GM06990 (cell line): Measurements from ENCODE around the gene HCFC1.

Source experiments
- DNase-seq: peaks from one replicate; pipeline ENCODE4 v3.0.0-alpha.2; 2011; ENCODE audit not compliant: insufficient read length; ENCODE audit errors: extremely low read depth
- H3K27me3 ChIP-seq: replicated peaks from 2 replicates; pipeline ENCODE4 v1.6.0; 2011; ENCODE audit warnings: low read length; ENCODE audit not compliant: control insufficient read depth, insufficient read depth
- H3K36me3 ChIP-seq: 2 replicates; pipeline ENCODE4 v1.5.1; 2011; ENCODE audit warnings: low read length; ENCODE audit not compliant: control insufficient read depth, insufficient read depth
- H3K4me3 ChIP-seq: replicated peaks from 2 replicates; pipeline ENCODE4 v1.5.1; 2011; ENCODE audit warnings: low read depth, mild to moderate bottlenecking, control low read depth, low read length
- TF ChIP-seq, protein P1 (sequence below): IDR thresholded peaks from 2 replicates; pipeline ENCODE4 v1.5.1; 2011; ENCODE audit warnings: low read length, control low read depth, mild to moderate bottlenecking, inconsistent platforms; ENCODE audit not compliant: insufficient read depth, poor library complexity, severe bottlenecking

The HCFC1 gene

DNA sequence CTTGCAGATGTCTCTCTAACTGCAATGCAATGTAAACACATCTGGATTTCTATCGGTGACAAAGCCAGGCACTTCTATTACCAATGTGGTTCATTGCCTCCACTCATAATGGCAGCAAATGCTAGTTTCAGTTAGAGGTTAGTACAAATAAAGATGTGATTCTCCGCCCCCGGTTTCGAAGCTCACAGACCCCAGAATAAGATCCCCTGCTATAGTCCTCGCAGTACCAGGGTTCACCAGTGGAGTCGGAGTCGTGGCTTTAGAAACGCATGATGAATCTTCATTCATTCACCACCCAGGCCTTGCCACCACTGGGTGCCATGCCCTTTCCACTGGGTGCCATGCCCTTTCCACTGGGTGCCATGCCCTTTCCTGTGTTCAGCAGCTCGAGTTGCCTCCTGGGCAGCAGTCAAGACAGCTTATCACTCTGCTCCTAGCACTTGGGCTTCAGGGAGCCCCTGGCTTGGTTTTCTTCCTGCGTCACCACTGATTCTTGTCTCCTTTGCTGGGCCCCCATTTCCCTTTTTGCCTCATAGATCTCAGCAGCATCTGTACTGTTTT is 33.3 kb downstream of the HCFC1 start:
- Histone ChIP-seq H3K27me3 (no peaks in the 10 kb centered on the region), H3K36me3 (no peaks in the 10 kb centered on the region), H3K4me3 (no peak overlapping the region)
- TF ChIP-seq, protein P1, sequence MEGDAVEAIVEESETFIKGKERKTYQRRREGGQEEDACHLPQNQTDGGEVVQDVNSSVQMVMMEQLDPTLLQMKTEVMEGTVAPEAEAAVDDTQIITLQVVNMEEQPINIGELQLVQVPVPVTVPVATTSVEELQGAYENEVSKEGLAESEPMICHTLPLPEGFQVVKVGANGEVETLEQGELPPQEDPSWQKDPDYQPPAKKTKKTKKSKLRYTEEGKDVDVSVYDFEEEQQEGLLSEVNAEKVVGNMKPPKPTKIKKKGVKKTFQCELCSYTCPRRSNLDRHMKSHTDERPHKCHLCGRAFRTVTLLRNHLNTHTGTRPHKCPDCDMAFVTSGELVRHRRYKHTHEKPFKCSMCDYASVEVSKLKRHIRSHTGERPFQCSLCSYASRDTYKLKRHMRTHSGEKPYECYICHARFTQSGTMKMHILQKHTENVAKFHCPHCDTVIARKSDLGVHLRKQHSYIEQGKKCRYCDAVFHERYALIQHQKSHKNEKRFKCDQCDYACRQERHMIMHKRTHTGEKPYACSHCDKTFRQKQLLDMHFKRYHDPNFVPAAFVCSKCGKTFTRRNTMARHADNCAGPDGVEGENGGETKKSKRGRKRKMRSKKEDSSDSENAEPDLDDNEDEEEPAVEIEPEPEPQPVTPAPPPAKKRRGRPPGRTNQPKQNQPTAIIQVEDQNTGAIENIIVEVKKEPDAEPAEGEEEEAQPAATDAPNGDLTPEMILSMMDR, result no peak
- no peak for DNase-seq

DNA sequence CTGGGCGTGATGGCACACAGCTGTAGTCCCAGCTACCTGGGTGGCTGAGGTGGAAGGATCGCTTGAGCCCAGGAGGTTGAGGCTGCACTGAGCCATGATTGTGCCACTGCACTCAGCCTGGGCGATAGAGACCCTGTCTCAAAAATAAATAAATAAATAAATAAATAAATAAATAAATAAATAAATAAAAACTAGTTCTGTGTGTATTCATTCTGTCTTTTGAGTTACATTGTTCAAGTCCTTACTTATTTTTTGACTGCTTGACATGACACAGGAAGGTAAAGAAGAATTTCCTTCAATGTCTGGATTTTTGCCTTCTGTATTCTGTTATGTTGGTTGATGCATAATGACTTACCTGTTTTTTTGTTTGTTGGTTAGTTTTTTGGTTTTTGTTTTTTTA is 34.6 kb downstream of the HCFC1 start:
- TF ChIP-seq, protein P1, result no peak
- DNase-seq, result no peak
- Histone ChIP-seq H3K27me3 (no peaks in the 10 kb centered on the region), H3K4me3 (no peak overlapping the region), H3K36me3 (no peaks in the 10 kb centered on the region)

- Histone ChIP-seq H3K27me3 (no peaks in the 10 kb centered on the region), H3K4me3 (peak overlapping the region; percentile 63), H3K36me3 (peaks cover 2% of the 10 kb centered on the region)
- no peak for DNase-seq
- TF ChIP-seq, protein P1, result no peak
Measured at GRCh38 chrX:153935326-153935851, 36.2 kb downstream of the HCFC1 start.

- TF ChIP-seq, protein P1, result no peak
- Histone ChIP-seq H3K36me3 (peaks cover 2% of the 10 kb centered on the region), H3K4me3 (peak within 1 kb of the TSS; percentile 81), H3K27me3 (no peaks in the 10 kb centered on the region)
- peak; percentile 88 for DNase-seq
Measured at GRCh38 chrX:153934762-153935325, 36.8 kb downstream of the HCFC1 start, which contains the start of gene NAA10. NAA10 (minus strand) TSS chrX:153935037; CDS start chrX:153934904, 133 bp downstream.

DNA sequence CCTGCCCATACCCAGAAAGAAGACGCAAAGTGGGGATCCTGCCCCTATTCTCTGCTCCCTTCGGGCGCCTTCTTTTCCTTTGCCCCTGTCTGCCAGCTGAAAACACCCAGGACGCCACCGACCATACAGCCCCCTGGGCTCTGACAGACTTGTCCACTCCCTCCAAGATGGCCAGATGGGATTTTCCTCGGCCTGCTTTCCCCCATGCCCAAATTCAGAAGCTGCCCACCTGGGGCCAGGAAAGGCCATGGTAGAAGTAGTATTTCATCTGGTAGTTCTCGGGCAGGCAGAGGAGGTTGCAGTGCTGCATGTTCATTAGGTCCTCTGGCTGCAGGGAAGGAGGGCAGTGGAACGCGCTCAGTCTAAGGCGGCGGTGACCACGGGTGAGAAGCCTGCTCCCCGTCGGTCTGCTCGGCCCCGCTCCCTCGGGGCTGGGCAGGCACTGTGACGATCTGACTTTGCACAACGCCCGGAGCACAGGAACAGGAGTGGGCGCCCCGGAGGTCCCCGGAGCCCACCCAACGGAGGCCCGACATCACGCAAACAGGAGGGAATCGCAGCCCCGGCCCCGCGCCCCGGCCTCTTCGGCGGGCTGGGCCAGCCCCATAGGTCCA is 37.4 kb downstream of the HCFC1 start:
- H3K4me3 ChIP-seq, result peak overlapping the region; percentile 81
- no peak for DNase-seq
- peaks cover 4% of the 10 kb centered on the region for H3K36me3 ChIP-seq
- H3K27me3 ChIP-seq, result no peaks in the 10 kb centered on the region
- TF ChIP-seq, protein P1, result no peak
